Adrenal gland (tissue), 12 donors: Measurements from ENCODE around the gene PHB1. TPM values are rescaled to one million over a fixed set of nuclear protein-coding genes. Genes with fewer than 3 reads are reported as not detected.

Experiments used
- DNase-seq, 7 donors: peaks; one replicate each; pipeline ENCODE4 v3.0.0-alpha.2; 2019 to 2020
- H3K27ac ChIP-seq, 5 donors: fragments of 200-600 bp; sonication (generic) in 4 of 5; 1 replicate in 3 of 5; 2 replicates in 2 of 5; pipeline versions ENCODE4 v1.5.1 to v1.8.0; 2016 to 2020; ENCODE audit warnings: mild to moderate bottlenecking in 1 of 5
- H3K27me3 ChIP-seq: fragments of 200-600 bp; 2 replicates; pipeline ENCODE4 v1.8.0; 2021
- H3K36me3 ChIP-seq, 2 donors: fragments of 200-600 bp; replicated peaks in 1 of 2; 1 replicate in 1 of 2; 2 replicates in 1 of 2; pipeline versions ENCODE4 v1.5.1 to v1.8.0; 2018 to 2022
- H3K4me1 ChIP-seq, 2 donors: fragments of 200-600 bp; replicated peaks in 1 of 2; 1 replicate in 1 of 2; 2 replicates in 1 of 2; pipeline versions ENCODE4 v1.5.1 to v1.8.0; 2018 to 2021
- H3K4me3 ChIP-seq, 4 donors: fragments of 200-600 bp; sonication (generic) in 3 of 4; one replicate each; pipeline ENCODE4 v1.5.1; 2016 to 2018
- H3K9me3 ChIP-seq, 3 donors: fragments of 200-600 bp; sonication (generic) in 1 of 3; replicated peaks in 1 of 3; 1 replicate in 2 of 3; 2 replicates in 1 of 3; pipeline versions ENCODE4 v1.5.1 to v1.8.0; 2016 to 2021
- POLR2A ChIP-seq, 2 donors: fragments of 450-650 bp; IDR thresholded peaks; one replicate each; pipeline ENCODE4 v1.6.1; 2017; ENCODE audit warnings: antibody characterized with exemption in 2 of 2, mild to moderate bottlenecking in 2 of 2, moderate library complexity in 1 of 2
- WGBS, 4 donors: extraction: QIAGEN DNeasy Blood & Tissue Kit in 2 of 4; methylation state at CpG; one replicate each; pipeline versions ENCODE4 v1.1.5 to v1.1.7; 2013 to 2017; 5-methylcytosine and 5-hydroxymethylcytosine counted together
- intact Hi-C, 2 donors: fragments of 100-400 bp; cut with DNase I; formaldehyde crosslinking; loops; one replicate each; pipeline versions ENCODE4 v1.14.1 to v1.15.0; 2022 to 2023
- polyA plus RNA-seq, 3 donors: library from polyadenylated mRNA; stranded (reverse); fragments of 200-250 nt in 2 of 3; fragments of 350-450 nt in 1 of 3; fragmentation: Illumina TruSeq in 1 of 3; extraction: RNeasy Lipid Tissue Mini Kit (QIAGEN cat#74804) in 1 of 3; gene quantifications; one replicate each; pipeline ENCODE4 v1.2.3, GENCODE V29; 2013 to 2014
- total RNA-seq, 9 donors: library from RNA; depleted of rRNA in 4 of 9; stranded (reverse); fragments of >200 nt in 4 of 9; fragments of 120-200 nt in 1 of 9; fragmentation: NEBNext Ultra II Directional in 1 of 9; extraction: Animal tissue kit (Norgen Biotek cat#: 25700) in 1 of 9; gene quantifications; one replicate each; pipeline versions ENCODE4 v1.1.0 to v1.2.4, GENCODE V29; 2013 to 2023
- TF ChIP-seq, protein P1 (sequence below), 6 experiments: fragments of 450-650 bp in 4 of 6; fragments of 200-600 bp in 2 of 6; sonication (generic) in 1 of 6; IDR thresholded peaks; 1 replicate in 5 of 6; 2 replicates in 1 of 6; pipeline versions ENCODE4 v1.5.1 to v1.8.0; 2016 to 2021; ENCODE audit warnings: antibody characterized with exemption in 6 of 6, mild to moderate bottlenecking in 2 of 6, moderate library complexity in 1 of 6
- donor health status: healthy with polysubstance abuse.
- donor health status: Bipolar disorder and iron deficiency.
- donor health status: DM: yes; HTN: yes; CAD: no.
- donor health status: DM: no; HTN: no; CAD: no.
- donor health status: DM: no; HTN: no; CAD: no.
- donor health status: DM: yes; HTN: yes; CAD: no.

The PHB1 gene
- total and polyA plus RNA-seq, 12 donors, result 66.4 to 222 (median 123) TPM

DNA sequence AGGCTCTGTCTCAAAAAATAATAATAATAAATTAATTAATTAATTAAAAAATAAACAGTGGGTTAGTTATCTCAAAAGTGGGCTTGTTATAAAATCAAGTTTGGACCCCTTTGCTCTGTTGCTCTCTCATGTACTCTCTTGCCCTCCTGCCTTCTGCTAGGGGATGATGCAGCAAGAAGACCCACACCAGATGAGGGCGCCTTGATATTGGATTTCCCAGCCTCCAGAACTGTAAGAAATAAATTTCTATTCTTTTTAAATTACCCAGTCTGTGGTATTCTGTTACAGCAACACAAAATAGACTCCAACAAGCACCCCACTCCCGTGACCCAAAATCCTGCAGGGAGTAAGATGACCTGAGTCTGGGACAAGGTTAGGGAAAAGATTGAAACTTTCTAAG, 50.6 kb downstream of the PHB1 start:
- H3K27ac ChIP-seq, result no peak overlapping the region
- WGBS, 4 donors, result 67 to 100% (median 95%) methylated on average over 2 of the region's 2 CpGs
- H3K36me3 ChIP-seq, result no peaks in the 10 kb centered on the region
- H3K27me3 ChIP-seq, result no peaks in the 10 kb centered on the region
- H3K4me1 ChIP-seq, result peaks cover 6 to 19% of the 10 kb centered on the region in 2 donors
- intact Hi-C loops, result no loop called here
- no peak for DNase-seq
- no peaks in the 10 kb centered on the region for H3K9me3 ChIP-seq
- H3K4me3 ChIP-seq, result no peak overlapping the region
- TF ChIP-seq POLR2A (IDR thresholded peaks at IDR 0.05), result no peak
- TF ChIP-seq, protein P1, sequence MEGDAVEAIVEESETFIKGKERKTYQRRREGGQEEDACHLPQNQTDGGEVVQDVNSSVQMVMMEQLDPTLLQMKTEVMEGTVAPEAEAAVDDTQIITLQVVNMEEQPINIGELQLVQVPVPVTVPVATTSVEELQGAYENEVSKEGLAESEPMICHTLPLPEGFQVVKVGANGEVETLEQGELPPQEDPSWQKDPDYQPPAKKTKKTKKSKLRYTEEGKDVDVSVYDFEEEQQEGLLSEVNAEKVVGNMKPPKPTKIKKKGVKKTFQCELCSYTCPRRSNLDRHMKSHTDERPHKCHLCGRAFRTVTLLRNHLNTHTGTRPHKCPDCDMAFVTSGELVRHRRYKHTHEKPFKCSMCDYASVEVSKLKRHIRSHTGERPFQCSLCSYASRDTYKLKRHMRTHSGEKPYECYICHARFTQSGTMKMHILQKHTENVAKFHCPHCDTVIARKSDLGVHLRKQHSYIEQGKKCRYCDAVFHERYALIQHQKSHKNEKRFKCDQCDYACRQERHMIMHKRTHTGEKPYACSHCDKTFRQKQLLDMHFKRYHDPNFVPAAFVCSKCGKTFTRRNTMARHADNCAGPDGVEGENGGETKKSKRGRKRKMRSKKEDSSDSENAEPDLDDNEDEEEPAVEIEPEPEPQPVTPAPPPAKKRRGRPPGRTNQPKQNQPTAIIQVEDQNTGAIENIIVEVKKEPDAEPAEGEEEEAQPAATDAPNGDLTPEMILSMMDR (IDR thresholded peaks at IDR 0.05), result no peak

DNA sequence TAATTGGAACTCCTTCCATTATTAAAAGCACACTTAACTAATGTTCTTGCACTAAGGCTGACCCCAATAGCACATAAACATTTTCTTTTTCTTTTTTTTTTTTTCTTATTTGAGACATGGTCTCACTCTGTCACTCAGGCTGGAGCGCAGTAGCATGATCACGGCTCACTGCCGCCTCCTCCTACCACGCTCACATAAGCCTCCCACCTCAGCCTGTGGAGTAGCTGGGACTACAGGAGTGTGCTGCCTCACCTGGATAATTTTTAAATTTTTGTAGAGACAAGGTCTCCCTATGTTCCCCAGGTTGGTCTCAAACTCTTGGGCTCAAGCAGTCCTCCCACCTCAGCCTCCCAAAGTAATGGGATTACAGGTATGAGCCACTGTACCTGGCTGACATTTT, 51.4 kb downstream of the PHB1 start:
- DNase-seq, result no peak
- H3K27ac ChIP-seq, result no peak overlapping the region
- H3K27me3 ChIP-seq, result no peaks in the 10 kb centered on the region
- no peak overlapping the region for H3K4me3 ChIP-seq
- 94 to 99% (median 97%) methylated on average over 4 of the region's 4 CpGs for WGBS, 4 donors
- intact Hi-C loops, result no loop called here
- no peaks in the 10 kb centered on the region for H3K36me3 ChIP-seq
- TF ChIP-seq, protein P1 (IDR thresholded peaks at IDR 0.05), result no peak
- TF ChIP-seq POLR2A (IDR thresholded peaks at IDR 0.05), result no peak
- H3K9me3 ChIP-seq, result no peaks in the 10 kb centered on the region
- H3K4me1 ChIP-seq, result peaks cover 6 to 28% of the 10 kb centered on the region in 2 donors

DNA sequence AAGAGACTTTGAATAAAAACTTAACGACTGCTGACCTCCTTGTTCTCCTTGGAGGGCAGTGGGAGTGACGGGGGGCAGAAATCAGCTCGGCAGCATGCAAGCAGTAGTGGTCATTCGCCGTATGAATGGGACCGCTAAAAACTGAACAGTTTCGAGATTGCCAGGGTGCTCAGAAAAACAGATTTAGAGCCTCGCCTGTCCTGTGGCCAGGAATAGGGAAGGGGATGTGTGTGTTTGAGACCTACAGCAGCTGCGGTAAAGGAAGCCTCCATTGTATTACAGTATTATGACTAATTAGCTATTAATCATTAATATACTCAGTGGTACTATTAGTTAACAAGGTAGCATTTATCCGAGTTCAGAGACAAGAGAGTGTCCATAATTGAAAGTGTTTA, 52.0 kb downstream of the PHB1 start:
- DNase-seq, result no peak
- 11 to 15% (median 12%) methylated on average over 10 of the region's 10 CpGs for WGBS, 4 donors
- intact Hi-C loops, result no loop called here
- peaks cover 6 to 33% of the 10 kb centered on the region in 2 donors for H3K4me1 ChIP-seq
- peak overlapping the region; percentile 18 to 99 (median 90) for H3K27ac ChIP-seq
- H3K9me3 ChIP-seq, result no peaks in the 10 kb centered on the region
- TF ChIP-seq, protein P1 (IDR thresholded peaks at IDR 0.05), result no peak
- no peaks in the 10 kb centered on the region for H3K36me3 ChIP-seq
- H3K27me3 ChIP-seq, result no peaks in the 10 kb centered on the region
- H3K4me3 ChIP-seq, result peak overlapping the region in 2 of 4 donors; percentile 46 to 98

DNA sequence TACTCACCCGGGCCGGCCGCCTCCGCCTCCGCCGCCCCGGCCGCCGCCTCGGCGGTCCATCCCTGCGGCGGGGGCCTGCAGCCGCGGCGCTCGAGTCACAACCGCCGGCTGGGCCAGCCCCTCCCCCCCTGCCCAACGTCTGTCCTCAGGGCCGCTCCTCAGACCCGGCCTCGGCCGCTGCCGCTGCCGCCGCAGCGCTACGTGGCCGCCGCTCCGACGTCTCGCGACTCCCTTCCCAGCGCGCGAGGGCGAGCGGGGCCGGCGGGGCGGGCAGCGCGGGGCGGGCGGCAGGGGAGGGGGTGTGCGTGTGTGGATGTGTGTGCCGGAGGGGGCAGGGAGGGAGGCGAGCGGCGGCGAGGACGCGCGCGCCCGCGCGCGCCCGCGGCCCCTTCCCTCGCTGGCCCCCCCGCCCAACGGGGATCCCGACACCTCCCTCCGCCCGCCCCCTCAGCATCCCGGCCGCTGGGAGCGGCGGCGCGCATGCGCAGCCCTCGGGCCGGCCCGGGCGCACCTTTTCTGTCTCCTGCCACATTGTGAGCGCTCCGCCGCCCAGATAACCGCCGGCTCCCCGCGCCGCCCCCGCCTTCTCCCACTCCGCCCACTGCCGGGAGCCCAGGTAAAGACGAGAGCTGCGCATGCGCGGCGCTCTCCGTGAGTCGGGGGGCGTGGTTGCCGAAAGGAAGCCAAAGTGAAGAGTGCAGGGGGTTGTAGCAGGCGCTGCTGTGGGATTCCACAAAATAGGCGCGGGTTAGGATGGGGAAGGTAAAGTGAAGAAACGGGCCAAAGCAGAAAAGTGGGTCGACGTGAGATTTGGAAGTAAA, 52.6 kb downstream of the PHB1 start, which contains the start of gene ZNF652:
Gene ZNF652 (minus strand): TSS at position 349 of the 821 bp plus-strand sequence. CDS start 44,525 bp downstream, outside the sequence.
- Histone ChIP-seq H3K36me3 (no peaks in the 10 kb centered on the region), H3K27ac (peak within 1 kb of the TSS; percentile 37 to 99 (median 90)), H3K4me1 (peaks cover 6 to 33% of the 10 kb centered on the region in 2 donors), H3K9me3 (no peaks in the 10 kb centered on the region), H3K27me3 (no peaks in the 10 kb centered on the region), H3K4me3 (peak within 1 kb of the TSS; percentile 46 to 98 (median 86))
- peak; percentile 47 to 61 for TF ChIP-seq POLR2A (IDR thresholded peaks at IDR 0.05)
- TF ChIP-seq, protein P1 (IDR thresholded peaks at IDR 0.05), result peak in 1 of 6 experiments; percentile 7
- 0% methylated on average over 13 to 103 of the region's 106 CpGs for WGBS, 4 donors
- peak; percentile 86 to 94 (median 91) for DNase-seq
- intact Hi-C loops, result no loop called here
